ENCODE measurements around the gene MAP3K7.

MAP3K7 gene

GRCh38 chr6:90483116-90483839 lies 103.6 kb downstream of the MAP3K7 start:
- DNase-seq, result no peak

GRCh38 chr6:90480666-90481065 lies 106.2 kb downstream of the MAP3K7 start:
- no peak for DNase-seq

GRCh38 chr6:90479603-90479926 lies 107.3 kb downstream of the MAP3K7 start:
- DNase-seq, result no peak

GRCh38 chr6:90478789-90479602 lies 107.9 kb downstream of the MAP3K7 start:
- DNase-seq, result peak; percentile 86 to 88

- DNase-seq, result no peak
Observed at GRCh38 chr6:90478278-90478677, 108.6 kb downstream of the MAP3K7 start.

- no peak for DNase-seq
Observed at GRCh38 chr6:90477366-90477765, 109.5 kb downstream of the MAP3K7 start.

- DNase-seq, result peak in 1 of 2 donors; percentile 56
Observed at GRCh38 chr6:90472716-90473115, 114.2 kb downstream of the MAP3K7 start.

- DNase-seq, result no peak
Observed at GRCh38 chr6:90471263-90471662, 115.6 kb downstream of the MAP3K7 start.

GRCh38 chr6:90469906-90470305 lies 117.0 kb downstream of the MAP3K7 start:
- no peak for DNase-seq

GRCh38 chr6:90468859-90469258 lies 118.0 kb downstream of the MAP3K7 start:
- no peak for DNase-seq

- DNase-seq, result no peak
Observed at GRCh38 chr6:90468080-90468479, 118.8 kb downstream of the MAP3K7 start.

- DNase-seq, result no peak
Observed at GRCh38 chr6:90467546-90467945, 119.3 kb downstream of the MAP3K7 start.

GRCh38 chr6:90466154-90466940 lies 120.5 kb downstream of the MAP3K7 start:
- DNase-seq, result no peak

GRCh38 chr6:90465686-90466085 lies 121.2 kb downstream of the MAP3K7 start:
- DNase-seq, result no peak

GRCh38 chr6:90464507-90464906 lies 122.4 kb downstream of the MAP3K7 start:
- no peak for DNase-seq

GRCh38 chr6:90463874-90464273 lies 123.0 kb downstream of the MAP3K7 start:
- peak in 1 of 2 donors; percentile 29 for DNase-seq

Data from CD4-positive, alpha-beta T cell treated with Interferon alpha-2 for 1 hour (primary cell).